Stimulated activated CD8-positive, alpha-beta memory T cell treated with anti-CD3 and anti-CD28 coated beads, Interleukin-2, amount 100 ng/mL, for 48 hours (primary cell): ENCODE results near the gene ITGB8.

Experiments used
- DNase-seq, 2 donors: peaks; one replicate each; pipeline ENCODE4 v3.0.0-alpha.2; 2020; ENCODE audit warnings: low read depth in 2 of 2

The ITGB8 gene

GRCh38 chr7:20417675-20418382, 87.1 kb downstream of the ITGB8 start:
- DNase-seq = no peak

GRCh38 chr7:20424500-20424899, 93.8 kb downstream of the ITGB8 start:
- no peak for DNase-seq

GRCh38 chr7:20430664-20431063, 100.0 kb downstream of the ITGB8 start:
- DNase-seq = no peak

- DNase-seq = no peak
Measured at GRCh38 chr7:20431146-20431545, 100.4 kb downstream of the ITGB8 start.

GRCh38 chr7:20432071-20432470, 101.4 kb downstream of the ITGB8 start:
- no peak for DNase-seq

- DNase-seq = no peak
Measured at GRCh38 chr7:20435305-20435704, 104.6 kb downstream of the ITGB8 start.

- no peak for DNase-seq
Measured at GRCh38 chr7:20438248-20438647, 107.5 kb downstream of the ITGB8 start.

- DNase-seq = no peak
Measured at GRCh38 chr7:20438694-20439376, 108.1 kb downstream of the ITGB8 start.

- DNase-seq = no peak
Measured at GRCh38 chr7:20439416-20440185, 108.9 kb downstream of the ITGB8 start.

- DNase-seq = peak in 1 of 2 donors; percentile 5
Measured at GRCh38 chr7:20440472-20441105, 109.9 kb downstream of the ITGB8 start.

GRCh38 chr7:20441346-20441745, 110.6 kb downstream of the ITGB8 start:
- DNase-seq = no peak

- DNase-seq = no peak
Measured at GRCh38 chr7:20441991-20442441, 111.3 kb downstream of the ITGB8 start.

- DNase-seq = no peak
Measured at GRCh38 chr7:20442951-20443350, 112.3 kb downstream of the ITGB8 start.

- DNase-seq = no peak
Measured at GRCh38 chr7:20444030-20444800, 113.5 kb downstream of the ITGB8 start.

GRCh38 chr7:20447021-20447650, 116.4 kb downstream of the ITGB8 start:
- DNase-seq = no peak

GRCh38 chr7:20449176-20449575, 118.5 kb downstream of the ITGB8 start:
- no peak for DNase-seq

- no peak for DNase-seq
Measured at GRCh38 chr7:20450536-20450935, 119.8 kb downstream of the ITGB8 start.

GRCh38 chr7:20454202-20454601, 123.5 kb downstream of the ITGB8 start:
- DNase-seq = no peak

GRCh38 chr7:20456701-20457100, 126.0 kb downstream of the ITGB8 start:
- no peak for DNase-seq

- no peak for DNase-seq
Measured at GRCh38 chr7:20458521-20458920, 127.8 kb downstream of the ITGB8 start.

- no peak for DNase-seq
Measured at GRCh38 chr7:20459419-20459818, 128.7 kb downstream of the ITGB8 start.
